Nasal cavity respiratory epithelium epithelial cell of viscerocranial mucosa (primary cell): ENCODE data around the gene CPNE2. TPM values are rescaled to one million over a fixed set of nuclear protein-coding genes. Genes with fewer than 3 reads are reported as not detected.

Source experiments
- total RNA-seq: library from RNA; depleted of rRNA; stranded (reverse); fragments of >200 nt; gene quantifications from 2 replicates; pipeline ENCODE4 v1.2.3, GENCODE V29; 2014

Gene CPNE2
- 3.8 and 18.9 TPM in 2 replicates for total RNA-seq

DNA sequence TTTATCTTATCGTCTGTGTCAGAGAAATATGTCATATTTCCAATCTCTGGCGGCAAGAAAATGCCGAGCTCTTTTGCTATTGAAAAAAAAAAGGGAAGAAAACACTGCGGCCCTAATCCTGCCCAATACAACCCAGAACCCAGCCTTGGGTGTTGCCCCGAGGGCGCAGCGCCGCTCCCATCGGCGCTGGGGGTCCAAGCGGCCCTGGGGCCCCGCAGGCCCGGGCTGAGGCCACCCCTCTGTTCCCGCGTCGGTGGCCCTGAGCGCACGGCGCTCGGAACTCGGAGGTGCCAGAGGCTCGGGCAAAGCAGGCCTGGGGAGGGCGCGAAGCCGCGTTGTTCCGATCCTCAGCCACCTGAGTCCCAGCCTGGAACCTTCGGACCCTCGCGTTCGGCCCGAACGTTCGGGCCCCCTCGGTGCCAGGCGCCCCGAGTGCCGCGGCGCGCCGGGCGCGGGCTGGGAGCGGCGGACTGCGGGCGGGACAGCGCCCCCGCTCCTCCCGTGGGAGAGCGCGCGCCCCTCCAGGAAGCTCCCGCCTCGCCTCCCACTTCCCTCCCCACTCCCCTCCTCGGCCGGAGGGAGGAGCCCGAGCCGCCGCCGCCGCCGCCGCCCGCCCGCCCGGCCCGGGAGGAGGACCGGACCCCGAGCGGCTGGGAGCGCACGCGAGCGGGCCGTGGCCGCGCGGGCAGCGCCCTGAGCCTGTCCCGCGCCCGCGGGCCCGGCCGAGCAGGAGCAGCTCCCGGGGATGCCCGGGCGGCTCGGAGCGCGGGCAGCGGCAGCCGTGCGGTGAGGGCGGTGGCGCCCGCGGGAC, at the start of gene CPNE2:
Gene CPNE2 (plus strand): TSS at position 609 of the 811 bp plus-strand sequence. CDS start 18,160 bp downstream, outside the sequence.

DNA sequence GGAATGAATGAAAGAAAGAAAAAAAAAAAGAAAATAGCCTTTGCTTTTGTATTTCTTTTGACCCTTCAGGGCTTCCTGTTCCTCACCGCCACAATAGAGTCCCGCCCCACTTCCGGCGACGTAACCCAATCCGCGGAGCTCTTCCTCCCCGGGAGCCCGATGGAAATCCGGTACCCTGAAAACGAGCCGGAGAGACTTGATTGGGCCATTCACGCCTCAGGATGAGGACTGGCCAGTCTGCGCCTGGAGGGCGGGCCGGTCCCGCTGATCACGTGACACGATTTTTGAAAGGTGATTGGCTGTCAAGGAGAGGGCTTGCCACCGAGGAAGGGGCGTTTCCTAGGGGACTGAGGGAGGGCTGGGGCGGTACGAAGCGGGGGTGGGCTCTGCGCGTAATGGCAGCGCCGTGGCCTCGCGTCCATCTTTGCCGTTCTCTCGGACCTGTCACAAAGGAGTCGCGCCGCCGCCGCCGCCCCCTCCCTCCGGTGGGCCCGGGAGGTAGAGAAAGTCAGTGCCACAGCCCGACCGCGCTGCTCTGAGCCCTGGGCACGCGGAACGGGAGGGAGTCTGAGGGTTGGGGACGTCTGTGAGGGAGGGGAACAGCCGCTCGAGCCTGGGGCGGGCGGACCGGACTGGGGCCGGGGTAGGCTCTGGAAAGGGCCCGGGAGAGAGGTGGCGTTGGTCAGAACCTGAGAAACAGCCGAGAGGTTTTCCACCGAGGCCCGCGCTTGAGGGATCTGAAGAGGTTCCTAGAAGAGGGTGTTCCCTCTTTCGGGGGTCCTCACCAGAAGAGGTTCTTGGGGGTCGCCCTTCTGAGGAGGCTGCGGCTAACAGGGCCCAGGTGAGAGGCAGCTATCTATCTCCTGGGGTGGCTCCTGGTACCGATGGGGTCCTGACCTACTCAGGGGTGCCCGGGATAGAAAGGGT, 93.8 kb downstream of the CPNE2 start, which contains the start of the genes PSME3IP1 and RSPRY1:
Gene PSME3IP1 (minus strand): TSS at position 95 of the 927 bp plus-strand sequence. CDS start 12,185 bp downstream, outside the sequence.
Gene RSPRY1 (plus strand): TSS at position 385 of the 927 bp plus-strand sequence. CDS start 18,330 bp downstream, outside the sequence.

Other genes starting within 250 kb of the CPNE2 start
- not detected in 2 replicates for gene SLC12A3, start 227.4 kb upstream of the CPNE2 start, total RNA-seq
- gene HERPUD1, start 160.4 kb upstream of the CPNE2 start, total RNA-seq, result 162 and 185 TPM in 2 replicates
- gene CETP, start 130.6 kb upstream of the CPNE2 start, total RNA-seq, result not detected in 2 replicates
- gene NLRC5, start 103.0 kb upstream of the CPNE2 start, total RNA-seq, result 2.4 and 9.4 TPM in 2 replicates
- gene PSME3IP1, start 93.5 kb downstream of the CPNE2 start, total RNA-seq, result 74.5 and 75.3 TPM in 2 replicates
- 47.2 and 48.8 TPM in 2 replicates for gene RSPRY1, start 93.7 kb downstream of the CPNE2 start, total RNA-seq
- 46.4 and 69.4 TPM in 2 replicates for gene ARL2BP, start 152.7 kb downstream of the CPNE2 start, total RNA-seq
- 3.1 and 3.4 TPM in 2 replicates for gene PLLP, start 192.1 kb downstream of the CPNE2 start, total RNA-seq